ENCODE data around the gene DSTN.

DSTN gene

DNA sequence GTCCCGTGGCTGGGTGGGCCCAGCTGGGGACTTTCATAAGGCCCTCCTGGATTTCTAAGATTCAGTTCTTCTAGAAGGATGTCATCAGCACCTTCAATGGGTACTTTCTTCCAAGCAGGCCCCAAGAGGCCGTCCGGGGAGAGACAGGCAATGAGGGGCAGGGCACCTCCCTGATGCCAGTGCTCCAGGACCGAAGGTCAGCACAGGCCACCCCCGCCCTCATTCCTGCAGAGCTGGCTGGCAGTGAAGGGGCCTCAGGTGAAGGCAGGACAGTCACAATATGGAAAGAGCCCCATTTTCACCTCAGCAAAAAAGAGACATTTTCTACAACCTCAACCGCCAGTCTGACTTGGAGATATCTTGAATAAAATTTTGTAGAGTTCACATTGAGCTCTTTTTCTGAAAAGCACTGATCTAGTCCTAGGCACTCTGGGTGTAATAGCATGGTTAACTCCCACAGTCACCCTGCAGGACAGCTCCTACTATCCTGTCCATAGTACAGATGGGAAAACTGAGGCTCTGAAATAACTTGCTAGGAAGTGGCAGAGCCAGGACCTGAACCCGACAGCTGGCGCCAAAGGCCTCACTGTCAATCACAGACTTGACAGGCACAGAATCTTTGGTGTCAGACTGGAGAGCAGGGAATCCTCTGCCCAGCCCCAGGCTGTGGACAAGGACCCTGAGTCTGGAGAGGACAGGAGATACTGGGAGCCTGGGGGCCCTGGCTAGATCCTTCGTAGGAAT is 61.9 kb downstream of the DSTN start:
- TF ChIP-seq, protein P1, sequence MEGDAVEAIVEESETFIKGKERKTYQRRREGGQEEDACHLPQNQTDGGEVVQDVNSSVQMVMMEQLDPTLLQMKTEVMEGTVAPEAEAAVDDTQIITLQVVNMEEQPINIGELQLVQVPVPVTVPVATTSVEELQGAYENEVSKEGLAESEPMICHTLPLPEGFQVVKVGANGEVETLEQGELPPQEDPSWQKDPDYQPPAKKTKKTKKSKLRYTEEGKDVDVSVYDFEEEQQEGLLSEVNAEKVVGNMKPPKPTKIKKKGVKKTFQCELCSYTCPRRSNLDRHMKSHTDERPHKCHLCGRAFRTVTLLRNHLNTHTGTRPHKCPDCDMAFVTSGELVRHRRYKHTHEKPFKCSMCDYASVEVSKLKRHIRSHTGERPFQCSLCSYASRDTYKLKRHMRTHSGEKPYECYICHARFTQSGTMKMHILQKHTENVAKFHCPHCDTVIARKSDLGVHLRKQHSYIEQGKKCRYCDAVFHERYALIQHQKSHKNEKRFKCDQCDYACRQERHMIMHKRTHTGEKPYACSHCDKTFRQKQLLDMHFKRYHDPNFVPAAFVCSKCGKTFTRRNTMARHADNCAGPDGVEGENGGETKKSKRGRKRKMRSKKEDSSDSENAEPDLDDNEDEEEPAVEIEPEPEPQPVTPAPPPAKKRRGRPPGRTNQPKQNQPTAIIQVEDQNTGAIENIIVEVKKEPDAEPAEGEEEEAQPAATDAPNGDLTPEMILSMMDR (IDR thresholded peaks at IDR 0.05; ENCODE audit: control insufficient read depth, extremely low read depth, insufficient read depth): no peak
- H3K4me3 ChIP-seq (ENCODE audit: low read depth, low read length): no peak overlapping the region
- DNase-seq (ENCODE audit: low read depth): no peak

DNA sequence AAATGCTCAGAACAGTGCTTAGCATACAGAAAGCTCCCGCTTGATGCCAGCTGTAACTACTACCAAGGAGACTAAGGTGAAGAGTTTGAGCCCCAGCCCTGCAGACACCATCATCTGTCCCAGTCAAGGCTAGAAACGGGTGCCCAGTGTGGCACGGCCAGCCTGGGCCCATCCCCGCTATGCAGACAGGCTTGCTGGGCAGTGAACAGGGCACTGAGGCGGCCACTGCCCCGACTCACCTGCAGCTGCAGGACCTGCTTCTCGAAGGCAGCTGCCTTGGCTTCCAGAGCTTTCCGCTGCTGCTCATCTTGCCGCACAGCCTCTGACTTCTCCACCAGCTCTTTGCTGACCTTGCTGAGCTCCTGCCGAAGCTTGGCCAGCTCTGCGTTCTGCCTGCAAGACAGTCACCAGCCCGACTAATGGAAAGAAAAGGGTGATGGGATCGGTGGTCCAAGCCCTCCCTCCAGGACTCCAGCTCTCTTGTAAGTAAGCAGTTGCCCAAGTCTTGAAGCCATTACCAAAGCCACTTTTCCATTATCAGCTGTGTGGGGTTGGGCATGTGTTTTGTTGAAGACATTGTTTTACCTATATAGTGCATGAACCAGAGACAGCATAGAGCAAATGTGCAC is 63.5 kb downstream of the DSTN start:
- no peak for DNase-seq (ENCODE audit: low read depth)
- H3K4me3 ChIP-seq (ENCODE audit: low read depth, low read length): no peak overlapping the region
- TF ChIP-seq, protein P1 (IDR thresholded peaks at IDR 0.05; ENCODE audit: control insufficient read depth, extremely low read depth, insufficient read depth): no peak

- no peak overlapping the region for H3K4me3 ChIP-seq (ENCODE audit: low read depth, low read length)
- TF ChIP-seq, protein P1 (IDR thresholded peaks at IDR 0.05; ENCODE audit: control insufficient read depth, extremely low read depth, insufficient read depth): no peak
- DNase-seq (ENCODE audit: low read depth): no peak
These were observed 64.1 kb downstream of the DSTN start for GRCh38 chr20:17633850-17634500.

DNA sequence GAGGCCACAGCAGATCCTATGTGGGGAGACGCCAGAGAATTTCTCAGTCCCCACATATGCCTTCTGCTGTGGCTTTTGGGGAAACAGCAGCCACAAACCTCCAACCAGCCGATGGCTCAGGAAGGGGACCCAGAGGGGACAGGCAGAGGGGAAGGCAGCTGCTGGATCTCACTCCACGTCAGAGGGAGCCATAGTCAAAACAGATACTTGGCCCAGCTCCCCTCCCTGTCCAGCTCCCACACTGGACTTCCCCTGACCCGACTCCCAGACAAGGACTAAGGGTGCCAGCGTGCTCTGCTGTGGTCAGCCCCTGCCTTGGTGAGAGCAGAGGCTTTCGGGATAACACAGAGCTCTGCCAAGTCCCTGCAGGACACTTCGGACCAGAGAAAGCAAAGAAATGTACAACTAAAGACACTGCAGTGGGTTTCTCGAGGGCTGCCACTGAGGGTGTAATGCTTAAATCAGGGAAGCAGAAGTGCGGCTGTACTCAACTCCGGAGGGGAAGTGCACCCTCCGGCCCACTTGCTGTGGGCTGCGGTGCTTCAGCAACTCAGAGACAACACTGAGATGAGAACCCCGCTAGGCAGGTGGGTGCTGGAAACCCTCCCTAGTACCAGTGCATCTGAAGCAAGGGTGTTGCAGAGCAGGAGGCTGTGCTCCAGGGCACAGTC is 64.9 kb downstream of the DSTN start:
- no peak overlapping the region for H3K4me3 ChIP-seq (ENCODE audit: low read depth, low read length)
- no peak for DNase-seq (ENCODE audit: low read depth)
- TF ChIP-seq, protein P1 (IDR thresholded peaks at IDR 0.05; ENCODE audit: control insufficient read depth, extremely low read depth, insufficient read depth): no peak

GRCh38 chr20:17635332-17636244 is 65.7 kb downstream of the DSTN start:
- TF ChIP-seq, protein P1 (IDR thresholded peaks at IDR 0.05; ENCODE audit: control insufficient read depth, extremely low read depth, insufficient read depth): no peak
- no peak for DNase-seq (ENCODE audit: low read depth)
- no peak overlapping the region for H3K4me3 ChIP-seq (ENCODE audit: low read depth, low read length)
